ENCODE measurements around the gene HCAR1.
"Not testable (repeated sequence)": the region's sequence is repeated elsewhere in the genome, so short reads cannot be mapped to it uniquely, and the experiment has no call there.

The HCAR1 gene

GRCh38 chr12:122686538-122686937 lies 44.1 kb downstream of the HCAR1 start:
- in situ Hi-C loops (cut with HindIII; ENCODE audit: low pct_ligation_motif_present, low pct_unique_long_range_greater_than_20kb, low sequenced_read_pairs), result no loop called here

GRCh38 chr12:122684297-122684813 lies 46.3 kb downstream of the HCAR1 start:
- in situ Hi-C loops (cut with HindIII; ENCODE audit: low pct_ligation_motif_present, low pct_unique_long_range_greater_than_20kb, low sequenced_read_pairs), result no loop called here
- DNase-seq, result no peak

More at GRCh38 chr12:122686538-122686937, 44.1 kb downstream of the HCAR1 start:
- no peak for DNase-seq

- no peak for DNase-seq
- in situ Hi-C loops (cut with HindIII; ENCODE audit: low pct_ligation_motif_present, low pct_unique_long_range_greater_than_20kb, low sequenced_read_pairs), result no loop called here
Observed at GRCh38 chr12:122681814-122682213, 48.8 kb downstream of the HCAR1 start.

DNA sequence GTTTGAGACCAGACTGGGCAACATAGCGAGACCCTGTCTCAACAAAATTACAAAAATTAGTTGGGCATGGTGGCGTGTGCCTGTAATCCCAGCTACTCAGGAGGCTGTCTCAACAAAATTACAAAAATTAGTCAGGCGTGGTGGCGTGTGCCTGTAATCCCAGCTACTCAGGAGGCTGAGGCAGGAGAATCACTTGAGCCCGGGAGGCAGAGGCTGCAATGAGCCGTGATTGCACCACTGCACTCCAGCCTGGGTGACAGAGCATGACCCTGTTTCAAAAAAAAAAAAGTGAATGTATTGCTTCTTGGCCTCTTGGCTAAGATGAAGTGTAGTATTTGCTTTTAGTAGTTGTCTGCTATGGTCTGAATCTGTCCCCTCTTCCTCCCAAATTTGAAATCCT lies 49.7 kb downstream of the HCAR1 start:
- DNase-seq; in situ Hi-C loops (cut with HindIII; ENCODE audit: low pct_ligation_motif_present, low pct_unique_long_range_greater_than_20kb, low sequenced_read_pairs): not testable (repeated sequence)

- DNase-seq; in situ Hi-C loops (cut with HindIII; ENCODE audit: low pct_ligation_motif_present, low pct_unique_long_range_greater_than_20kb, low sequenced_read_pairs): not testable (repeated sequence)
Observed at GRCh38 chr12:122676781-122677180, 53.9 kb downstream of the HCAR1 start.

Data from ACHN (cell line).